Raji (cell line): Measurements from ENCODE around the gene SH3BP2.

Experiments
- POLR2A ChIP-seq: IDR thresholded peaks from 2 replicates; pipeline ENCODE4 v1.6.1; 2011; ENCODE audit warnings: low read depth, low read length, control low read depth; ENCODE audit not compliant: insufficient read depth

The SH3BP2 gene

DNA sequence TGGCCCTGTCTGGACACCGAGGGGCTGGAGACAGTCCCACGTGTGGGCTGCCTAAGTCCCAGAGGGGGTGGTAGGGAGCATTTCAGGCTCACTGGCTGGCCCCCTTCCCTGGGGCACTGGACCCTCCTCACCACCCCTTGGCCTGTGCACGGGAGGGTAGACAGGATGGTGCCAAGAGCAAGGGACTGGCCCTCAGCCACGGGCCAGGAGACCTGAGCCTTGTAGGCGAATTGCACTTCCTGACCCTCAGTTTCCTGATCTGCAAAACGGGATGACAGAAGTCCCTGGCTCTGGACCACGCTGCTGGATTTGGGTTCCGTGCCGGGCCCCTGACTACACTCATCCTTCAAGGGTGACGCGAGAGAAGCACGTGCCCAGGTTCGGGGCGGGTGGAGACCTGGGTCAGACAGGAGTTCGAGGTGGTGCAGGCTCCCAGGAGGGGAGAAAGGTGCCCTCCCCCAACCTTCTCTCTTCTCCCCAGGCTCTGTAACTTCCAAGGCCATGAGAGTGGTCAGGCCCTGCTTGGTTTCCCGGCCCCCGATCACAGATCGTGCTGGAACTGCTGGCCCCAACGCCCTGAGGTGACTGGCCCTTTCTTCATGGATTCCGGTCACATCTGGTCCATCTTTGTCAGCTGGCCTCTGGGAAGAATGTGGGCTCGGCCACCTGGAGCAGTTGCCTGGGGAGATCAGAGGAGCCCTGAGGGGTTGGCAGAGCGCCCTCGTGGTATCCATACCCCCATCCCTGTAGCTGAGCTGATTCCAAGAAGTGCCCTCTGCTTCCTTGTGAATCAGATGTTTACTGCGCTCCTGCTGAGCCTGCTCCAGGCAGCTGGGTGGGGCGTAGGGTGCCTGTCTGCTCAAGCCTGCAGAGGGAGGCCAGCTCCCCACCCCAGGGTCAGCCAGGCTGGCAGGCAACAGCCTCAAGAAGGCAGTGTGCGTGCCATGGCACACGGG, 3.3 kb downstream of the SH3BP2 start:
- no peak for TF ChIP-seq POLR2A

- no peak for TF ChIP-seq POLR2A
Measured at GRCh38 chr4:2796849-2797544, 4.1 kb downstream of the SH3BP2 start.

- TF ChIP-seq POLR2A = no peak
Measured at GRCh38 chr4:2797545-2798305, 4.8 kb downstream of the SH3BP2 start.

DNA sequence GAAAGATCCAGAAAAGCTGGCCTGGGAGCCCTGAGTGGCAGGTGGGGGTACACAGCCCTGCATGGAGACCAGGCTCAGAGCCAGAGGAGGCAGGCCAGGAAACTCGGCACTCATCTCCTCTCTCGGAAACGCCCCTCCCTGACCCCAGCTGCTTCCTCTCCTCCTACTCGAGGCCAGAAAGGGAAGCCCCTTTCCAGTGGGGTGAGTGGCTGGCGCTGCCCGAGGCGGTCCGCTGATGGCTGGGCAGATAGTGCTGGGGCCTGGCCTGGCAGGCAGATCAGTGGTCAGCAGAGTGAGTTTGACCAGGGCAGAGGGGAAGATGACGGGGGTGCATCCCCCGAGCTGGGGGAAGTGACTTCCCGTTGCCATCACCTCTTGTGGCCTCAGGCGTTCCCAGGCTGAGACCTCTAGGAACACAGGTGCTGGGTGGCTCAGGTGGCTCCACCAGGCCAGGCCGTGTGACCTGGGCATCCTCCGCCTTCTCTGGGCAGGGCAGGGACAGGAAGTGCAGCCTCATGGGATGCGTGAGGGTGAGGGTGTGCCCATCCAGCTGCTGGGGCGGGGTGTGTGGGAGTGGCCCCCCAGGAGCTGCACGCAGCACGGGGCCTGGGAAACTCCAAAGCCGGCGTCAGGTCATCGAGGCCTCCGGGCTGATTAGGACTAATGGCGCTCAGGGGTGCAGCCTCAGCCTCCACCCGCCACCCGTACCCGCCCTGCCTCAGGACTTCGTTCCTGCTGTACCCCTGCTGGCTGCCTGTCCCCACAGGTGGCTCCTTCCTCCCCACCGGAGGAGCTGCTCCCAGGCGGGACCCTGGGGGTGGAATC, 5.7 kb downstream of the SH3BP2 start:
- no peak for TF ChIP-seq POLR2A

DNA sequence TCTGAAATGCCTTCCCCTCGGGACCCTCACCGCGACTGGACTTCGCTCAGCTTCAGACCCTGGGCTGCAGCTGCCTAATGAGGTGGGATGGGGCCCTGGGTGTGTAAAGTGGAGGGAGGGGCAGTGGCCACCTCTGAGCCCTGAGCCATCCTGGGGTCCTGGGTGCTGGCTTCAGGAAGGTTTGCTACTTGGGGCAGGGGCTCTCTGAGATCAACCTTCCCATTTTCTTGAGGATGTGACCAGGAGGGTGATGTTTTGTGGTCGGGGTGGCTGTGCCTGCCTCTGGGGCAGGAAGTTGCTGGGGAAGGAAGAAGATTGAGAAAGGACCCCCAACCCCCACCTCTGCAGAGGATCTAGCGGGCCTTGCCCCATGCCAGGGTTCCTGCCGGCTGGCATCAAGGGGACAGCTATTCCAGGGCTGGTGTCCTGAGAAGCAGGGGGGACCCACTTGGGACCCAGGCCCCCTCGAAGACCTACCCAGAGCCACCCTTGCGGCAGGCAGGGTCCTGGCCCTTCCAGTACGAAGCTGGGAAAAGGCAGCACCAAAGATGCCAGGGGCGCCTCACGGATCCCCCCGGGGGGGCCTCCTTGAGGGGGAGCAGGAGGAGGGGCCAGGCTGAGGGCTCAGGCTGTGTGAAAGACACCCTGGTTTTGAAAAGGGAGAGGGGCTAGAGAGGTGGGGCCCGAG, 6.5 kb downstream of the SH3BP2 start:
- no peak for TF ChIP-seq POLR2A

DNA sequence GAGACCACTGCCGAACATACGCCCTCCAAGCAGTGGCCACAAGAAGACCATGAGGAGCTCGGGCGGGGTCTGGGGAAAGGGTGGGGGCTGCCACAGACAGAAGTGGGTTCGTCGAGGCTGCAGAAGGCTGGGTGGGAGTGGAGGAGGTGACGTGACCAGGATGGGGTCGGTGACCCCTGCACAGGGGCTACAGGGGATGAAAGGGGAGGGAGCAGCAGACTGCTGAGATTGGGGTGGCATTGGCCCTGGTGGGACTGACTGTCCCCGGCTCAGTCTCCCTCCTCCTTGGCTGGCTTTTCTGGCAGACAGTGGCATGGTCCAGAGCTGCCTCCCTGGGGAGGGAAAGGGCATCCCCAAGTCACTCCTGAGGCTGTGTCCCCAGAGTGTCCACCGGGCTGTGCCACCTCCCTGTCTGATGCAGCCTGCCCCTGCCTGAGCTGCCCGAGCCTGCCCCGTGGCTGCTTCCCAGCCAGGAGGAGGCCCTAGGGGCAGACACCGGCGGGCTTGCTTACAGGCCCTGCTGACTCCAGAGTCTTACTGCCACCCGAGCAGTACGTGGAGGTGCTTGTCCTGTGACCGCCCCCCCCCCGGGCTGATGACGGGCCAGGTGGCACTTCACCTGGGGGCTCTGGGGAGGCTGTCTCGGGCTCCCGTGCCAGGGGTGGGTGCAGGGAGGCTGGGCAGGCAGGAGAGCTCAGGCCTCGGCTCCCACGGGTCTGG, 7.2 kb downstream of the SH3BP2 start:
- TF ChIP-seq POLR2A = no peak

GRCh38 chr4:2800691-2801596, 8.1 kb downstream of the SH3BP2 start:
- TF ChIP-seq POLR2A = no peak

GRCh38 chr4:2802618-2803531, 10.0 kb downstream of the SH3BP2 start:
- no peak for TF ChIP-seq POLR2A

- TF ChIP-seq POLR2A = no peak
Measured at GRCh38 chr4:2803624-2804448, 11.0 kb downstream of the SH3BP2 start.

- no peak for TF ChIP-seq POLR2A
Measured at GRCh38 chr4:2804449-2804972, 11.6 kb downstream of the SH3BP2 start.
